Measurements from ENCODE around the gene GPNMB.

GPNMB gene

DNA sequence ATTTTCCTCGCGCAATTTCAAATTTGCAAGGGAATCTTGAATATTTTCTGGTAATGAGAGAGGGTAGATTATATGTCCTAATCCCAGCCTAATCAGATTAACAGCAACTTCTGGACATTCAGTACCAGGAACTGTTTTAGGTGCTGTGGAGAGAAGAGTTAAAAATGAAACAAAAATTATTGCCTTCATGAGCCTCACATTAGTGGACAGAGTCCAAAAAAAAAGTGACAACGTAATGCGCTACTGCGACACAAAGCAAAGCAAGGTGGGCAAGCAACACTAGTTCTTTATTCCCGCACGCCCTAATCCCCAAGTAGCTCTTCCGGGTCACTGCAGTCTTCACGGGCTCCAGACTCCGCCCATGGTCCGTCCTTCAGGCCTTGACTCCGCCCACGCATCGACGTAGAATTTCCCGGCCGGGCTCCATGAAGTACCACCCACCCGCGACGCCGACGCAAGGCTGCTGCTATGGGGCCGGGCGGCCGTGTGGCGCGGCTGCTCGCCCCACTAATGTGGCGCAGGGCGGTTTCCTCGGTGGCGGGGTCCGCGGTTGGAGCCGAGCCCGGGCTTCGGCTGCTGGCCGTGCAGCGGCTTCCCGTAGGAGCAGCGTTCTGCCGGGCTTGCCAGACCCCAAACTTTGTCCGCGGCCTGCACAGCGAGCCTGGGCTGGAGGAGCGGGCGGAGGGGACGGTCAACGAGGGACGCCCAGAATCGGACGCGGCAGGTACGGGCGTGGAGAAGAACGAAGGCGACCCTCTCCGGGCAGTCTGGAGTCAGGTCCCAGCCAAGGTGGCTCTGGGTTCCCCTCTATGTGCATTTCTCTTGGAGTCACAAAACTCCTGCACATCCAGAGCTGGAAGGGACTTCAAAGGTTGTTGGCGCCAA lies 52.6 kb downstream of the GPNMB start, which contains the start of gene MALSU1 (continued):
- TF ChIP-seq ZEB2 (tag by site-specific recombination; IDR thresholded peaks at IDR 0.05) (no peak; the same call in 1 of the 2 replicates), ZNF596 (tag by site-specific recombination; IDR thresholded peaks at IDR 0.05) (no peak), YY1 (tag by site-specific recombination; IDR thresholded peaks at IDR 0.05) (peak; percentile 69; the same call in 1 of the 2 replicates), ZNF335 (tag by site-specific recombination; conservative IDR thresholded peaks at IDR 0.05) (peak; percentile 14; the same call in 1 of the 2 replicates), ZNF580 (tag by site-specific recombination; IDR thresholded peaks at IDR 0.05) (no peak), ZNF19 (tag by site-specific recombination; IDR thresholded peaks at IDR 0.05; ENCODE audit: low read depth) (no peak), ZNF394 (tag by site-specific recombination; IDR thresholded peaks at IDR 0.05; ENCODE audit: borderline replicate concordance) (peak; percentile 43), IKZF3 (tag by site-specific recombination; IDR thresholded peaks at IDR 0.05) (no peak), EGR2 (tag by site-specific recombination; IDR thresholded peaks at IDR 0.05; ENCODE audit: low read depth) (peak; percentile 90), ZXDB (tag by site-specific recombination; IDR thresholded peaks at IDR 0.05) (peak; percentile 80), ZNF2 (tag by site-specific recombination; IDR thresholded peaks at IDR 0.05) (0 out of 2 replicates have a peak, but pooled peaks have one; percentile 53), GLIS2 (tag by site-specific recombination; IDR thresholded peaks at IDR 0.05) (peak; percentile 57), ZBTB44 (tag by site-specific recombination; IDR thresholded peaks at IDR 0.05) (no peak), GLI4 (tag by site-specific recombination; IDR thresholded peaks at IDR 0.05) (0 out of 2 replicates have a peak, but pooled peaks have one; percentile 38), ZNF24 (tag by site-specific recombination; IDR thresholded peaks at IDR 0.05) (no peak; the same call in 1 of the 2 replicates), ZNF146 (tag by site-specific recombination; IDR thresholded peaks at IDR 0.05) (no peak), ZNF354C (tag by site-specific recombination; IDR thresholded peaks at IDR 0.05; ENCODE audit: borderline replicate concordance, low read depth) (no peak), ZNF114 (tag by site-specific recombination; IDR thresholded peaks at IDR 0.05) (no peak), ZNF785 (tag by site-specific recombination; IDR thresholded peaks at IDR 0.05) (no peak), ZNF362 (tag by site-specific recombination; IDR thresholded peaks at IDR 0.05) (peak; percentile 84; the same call in 1 of the 2 replicates)
- TF ChIP-seq, protein P1, sequence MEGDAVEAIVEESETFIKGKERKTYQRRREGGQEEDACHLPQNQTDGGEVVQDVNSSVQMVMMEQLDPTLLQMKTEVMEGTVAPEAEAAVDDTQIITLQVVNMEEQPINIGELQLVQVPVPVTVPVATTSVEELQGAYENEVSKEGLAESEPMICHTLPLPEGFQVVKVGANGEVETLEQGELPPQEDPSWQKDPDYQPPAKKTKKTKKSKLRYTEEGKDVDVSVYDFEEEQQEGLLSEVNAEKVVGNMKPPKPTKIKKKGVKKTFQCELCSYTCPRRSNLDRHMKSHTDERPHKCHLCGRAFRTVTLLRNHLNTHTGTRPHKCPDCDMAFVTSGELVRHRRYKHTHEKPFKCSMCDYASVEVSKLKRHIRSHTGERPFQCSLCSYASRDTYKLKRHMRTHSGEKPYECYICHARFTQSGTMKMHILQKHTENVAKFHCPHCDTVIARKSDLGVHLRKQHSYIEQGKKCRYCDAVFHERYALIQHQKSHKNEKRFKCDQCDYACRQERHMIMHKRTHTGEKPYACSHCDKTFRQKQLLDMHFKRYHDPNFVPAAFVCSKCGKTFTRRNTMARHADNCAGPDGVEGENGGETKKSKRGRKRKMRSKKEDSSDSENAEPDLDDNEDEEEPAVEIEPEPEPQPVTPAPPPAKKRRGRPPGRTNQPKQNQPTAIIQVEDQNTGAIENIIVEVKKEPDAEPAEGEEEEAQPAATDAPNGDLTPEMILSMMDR (tag by site-specific recombination; IDR thresholded peaks at IDR 0.05): 0 out of 2 replicates have a peak, but pooled peaks have one; percentile 16
- TF ChIP-seq, protein P2, sequence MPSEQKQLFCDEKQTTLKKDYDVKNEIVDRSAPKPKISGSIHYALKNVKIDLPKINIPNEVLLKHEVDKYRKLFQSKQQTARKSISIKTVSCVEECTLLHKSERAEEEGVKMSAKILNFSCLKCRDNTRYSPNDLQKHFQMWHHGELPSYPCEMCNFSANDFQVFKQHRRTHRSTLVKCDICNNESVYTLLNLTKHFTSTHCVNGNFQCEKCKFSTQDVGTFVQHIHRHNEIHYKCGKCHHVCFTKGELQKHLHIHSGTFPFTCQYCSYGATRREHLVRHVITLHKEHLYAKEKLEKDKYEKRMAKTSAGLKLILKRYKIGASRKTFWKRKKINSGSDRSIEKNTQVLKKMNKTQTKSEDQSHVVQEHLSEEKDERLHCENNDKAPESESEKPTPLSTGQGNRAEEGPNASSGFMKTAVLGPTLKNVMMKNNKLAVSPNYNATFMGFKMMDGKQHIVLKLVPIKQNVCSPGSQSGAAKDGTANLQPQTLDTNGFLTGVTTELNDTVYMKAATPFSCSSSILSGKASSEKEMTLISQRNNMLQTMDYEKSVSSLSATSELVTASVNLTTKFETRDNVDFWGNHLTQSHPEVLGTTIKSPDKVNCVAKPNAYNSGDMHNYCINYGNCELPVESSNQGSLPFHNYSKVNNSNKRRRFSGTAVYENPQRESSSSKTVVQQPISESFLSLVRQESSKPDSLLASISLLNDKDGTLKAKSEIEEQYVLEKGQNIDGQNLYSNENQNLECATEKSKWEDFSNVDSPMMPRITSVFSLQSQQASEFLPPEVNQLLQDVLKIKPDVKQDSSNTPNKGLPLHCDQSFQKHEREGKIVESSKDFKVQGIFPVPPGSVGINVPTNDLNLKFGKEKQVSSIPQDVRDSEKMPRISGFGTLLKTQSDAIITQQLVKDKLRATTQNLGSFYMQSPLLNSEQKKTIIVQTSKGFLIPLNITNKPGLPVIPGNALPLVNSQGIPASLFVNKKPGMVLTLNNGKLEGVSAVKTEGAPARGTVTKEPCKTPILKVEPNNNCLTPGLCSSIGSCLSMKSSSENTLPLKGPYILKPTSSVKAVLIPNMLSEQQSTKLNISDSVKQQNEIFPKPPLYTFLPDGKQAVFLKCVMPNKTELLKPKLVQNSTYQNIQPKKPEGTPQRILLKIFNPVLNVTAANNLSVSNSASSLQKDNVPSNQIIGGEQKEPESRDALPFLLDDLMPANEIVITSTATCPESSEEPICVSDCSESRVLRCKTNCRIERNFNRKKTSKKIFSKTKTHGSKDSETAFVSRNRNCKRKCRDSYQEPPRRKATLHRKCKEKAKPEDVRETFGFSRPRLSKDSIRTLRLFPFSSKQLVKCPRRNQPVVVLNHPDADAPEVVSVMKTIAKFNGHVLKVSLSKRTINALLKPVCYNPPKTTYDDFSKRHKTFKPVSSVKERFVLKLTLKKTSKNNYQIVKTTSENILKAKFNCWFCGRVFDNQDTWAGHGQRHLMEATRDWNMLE (tag by site-specific recombination; conservative IDR thresholded peaks at IDR 0.05; ENCODE audit: low read depth): peak; percentile 99
- TF ChIP-seq, protein P3, sequence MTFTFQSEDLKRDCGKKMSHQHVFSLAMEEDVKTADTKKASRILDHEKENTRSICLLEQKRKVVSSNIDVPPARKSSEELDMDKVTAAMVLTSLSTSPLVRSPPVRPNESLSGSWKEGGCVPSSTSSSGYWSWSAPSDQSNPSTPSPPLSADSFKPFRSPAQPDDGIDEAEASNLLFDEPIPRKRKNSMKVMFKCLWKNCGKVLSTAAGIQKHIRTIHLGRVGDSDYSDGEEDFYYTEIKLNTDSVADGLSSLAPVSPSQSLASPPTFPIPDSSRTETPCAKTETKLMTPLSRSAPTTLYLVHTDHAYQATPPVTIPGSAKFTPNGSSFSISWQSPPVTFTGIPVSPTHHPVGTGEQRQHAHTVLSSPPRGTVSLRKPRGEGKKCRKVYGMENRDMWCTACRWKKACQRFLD (tag by site-specific recombination; IDR thresholded peaks at IDR 0.05): no peak
- TF ChIP-seq, protein P4, sequence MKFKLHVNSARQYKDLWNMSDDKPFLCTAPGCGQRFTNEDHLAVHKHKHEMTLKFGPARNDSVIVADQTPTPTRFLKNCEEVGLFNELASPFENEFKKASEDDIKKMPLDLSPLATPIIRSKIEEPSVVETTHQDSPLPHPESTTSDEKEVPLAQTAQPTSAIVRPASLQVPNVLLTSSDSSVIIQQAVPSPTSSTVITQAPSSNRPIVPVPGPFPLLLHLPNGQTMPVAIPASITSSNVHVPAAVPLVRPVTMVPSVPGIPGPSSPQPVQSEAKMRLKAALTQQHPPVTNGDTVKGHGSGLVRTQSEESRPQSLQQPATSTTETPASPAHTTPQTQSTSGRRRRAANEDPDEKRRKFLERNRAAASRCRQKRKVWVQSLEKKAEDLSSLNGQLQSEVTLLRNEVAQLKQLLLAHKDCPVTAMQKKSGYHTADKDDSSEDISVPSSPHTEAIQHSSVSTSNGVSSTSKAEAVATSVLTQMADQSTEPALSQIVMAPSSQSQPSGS (tag by site-specific recombination; IDR thresholded peaks at IDR 0.05; ENCODE audit: low read depth): no peak

All from HEK293 (cell line).